ENCODE measurements around the gene FPGS.

The FPGS gene

GRCh38 chr9:127771570-127772189 is 31.0 kb upstream of the FPGS start:
- DNase-seq = no peak

- no peak for DNase-seq
These were observed 30.1 kb upstream of the FPGS start for GRCh38 chr9:127772603-127773002.

- no peak for DNase-seq
These were observed 29.4 kb upstream of the FPGS start for GRCh38 chr9:127773272-127773671.

GRCh38 chr9:127773981-127774380 is 28.7 kb upstream of the FPGS start:
- no peak for DNase-seq

GRCh38 chr9:127776195-127776923 is 26.3 kb upstream of the FPGS start:
- peak; percentile 92 for DNase-seq

GRCh38 chr9:127776924-127777289 is 25.8 kb upstream of the FPGS start:
- DNase-seq = peak; percentile 25

- no peak for DNase-seq
These were observed 25.2 kb upstream of the FPGS start for GRCh38 chr9:127777368-127777980.

- peak; percentile 50 for DNase-seq
These were observed 24.2 kb upstream of the FPGS start, which contains the start of gene SH2D3C for GRCh38 chr9:127778280-127779135. Gene SH2D3C (minus strand): TSS chr9:127778666. CDS start chr9:127778627, 39 bp downstream.

GRCh38 chr9:127779136-127779981 is 23.3 kb upstream of the FPGS start:
- peak; percentile 52 for DNase-seq

- peak; percentile 32 for DNase-seq
These were observed 22.4 kb upstream of the FPGS start for GRCh38 chr9:127780126-127780885.

GRCh38 chr9:127780909-127781308 is 21.8 kb upstream of the FPGS start:
- DNase-seq = peak; percentile 67

GRCh38 chr9:127781806-127782205 is 20.9 kb upstream of the FPGS start:
- DNase-seq = no peak

GRCh38 chr9:127783111-127784008 is 19.3 kb upstream of the FPGS start:
- peak; percentile 93 for DNase-seq

- DNase-seq = peak; percentile 89
These were observed 17.4 kb upstream of the FPGS start for GRCh38 chr9:127785023-127785932.

GRCh38 chr9:127785933-127786772 is 16.5 kb upstream of the FPGS start, which contains the start of gene CDK9:
Gene CDK9 (plus strand): TSS chr9:127786034. CDS start chr9:127786149, 115 bp downstream.
- peak; percentile 92 for DNase-seq

GRCh38 chr9:127786773-127787104 is 15.9 kb upstream of the FPGS start:
- peak; percentile 58 for DNase-seq

GRCh38 chr9:127788337-127789011 is 14.2 kb upstream of the FPGS start:
- no peak for DNase-seq

GRCh38 chr9:127789179-127789578 is 13.5 kb upstream of the FPGS start:
- no peak for DNase-seq

All from hematopoietic multipotent progenitor cell treated with erythropoietin and hydrocortisone succinate and interleukin-3 and kit ligand, for 6 days (in vitro differentiated cells).